ENCODE results near the gene TBC1D2. TPM values are rescaled to one million over a fixed set of nuclear protein-coding genes. Genes with fewer than 3 reads are reported as not detected.

The TBC1D2 gene
- total and polyA plus RNA-seq, 2 experiments from 2014 or later = 3.7 to 6.8 TPM

DNA sequence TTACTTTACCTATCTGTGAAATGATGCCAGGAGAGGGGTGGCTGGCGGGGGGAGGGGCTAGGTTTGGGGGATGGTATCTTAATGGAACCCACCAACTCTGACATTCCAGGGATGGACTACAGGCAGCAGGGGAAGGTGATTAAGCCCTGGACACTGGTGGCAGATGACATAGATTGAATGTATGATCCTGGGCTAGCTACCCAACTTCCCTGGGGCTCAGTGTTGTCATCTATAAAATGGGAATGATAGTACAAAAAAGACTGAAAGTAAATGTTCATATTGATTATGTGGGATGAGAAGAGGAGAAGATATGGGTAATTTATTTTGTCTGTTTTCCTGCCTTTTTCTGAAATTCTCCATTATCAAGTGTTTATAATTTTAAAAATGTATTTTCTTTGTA lies 69.2 kb downstream of the TBC1D2 start:
- Histone ChIP-seq H3K4me1 (ENCODE audit: insufficient read depth) (peaks cover 13% of the 10 kb centered on the region), H3K27me3 (ENCODE audit: insufficient read depth) (no peaks in the 10 kb centered on the region), H3K36me3 (ENCODE audit: insufficient read depth) (no peaks in the 10 kb centered on the region; the same call in 1 of the 2 replicates), H3K4me3 (no peak overlapping the region), H3K4me2 (no peak overlapping the region), H3K79me2 (replicated peaks; ENCODE audit: insufficient read depth) (peaks cover 44% of the 10 kb centered on the region), H3K27ac (ENCODE audit: low read depth) (no peak overlapping the region), H3F3A (replicated peaks; ENCODE audit: low read depth) (no peaks in the 10 kb centered on the region), H3K9me2 (ENCODE audit: insufficient read depth) (no peaks in the 10 kb centered on the region), H4K20me1 (replicated peaks; ENCODE audit: insufficient read depth) (no peaks in the 10 kb centered on the region; the same call in 1 of the 2 replicates), H2AFZ (no peak overlapping the region)
- no peak overlapping the region for H3K27ac Mint-ChIP-seq
- H3K27me3 Mint-ChIP-seq (ENCODE audit: insufficient read depth, low read depth, poor library complexity) = peaks cover 12% of the 10 kb centered on the region
- ATAC-seq = no peak
- H3K36me3 Mint-ChIP-seq (ENCODE audit: low read depth) = no peaks in the 10 kb centered on the region
- no peak for DNase-seq (ENCODE audit: low spot score)
- no peaks in the 10 kb centered on the region; the same call in 2 of the 3 replicates for H3K9me3 Mint-ChIP-seq
- no peak overlapping the region for H3K4me3 Mint-ChIP-seq
- H3K4me1 Mint-ChIP-seq = peaks cover 37% of the 10 kb centered on the region
- no peak for TF ChIP-seq POLR2AphosphoS5 (IDR thresholded peaks at IDR 0.05; ENCODE audit: low read depth)
- no peak for TF ChIP-seq NANOG (IDR thresholded peaks at IDR 0.05; ENCODE audit: borderline replicate concordance)
- no peak for TF ChIP-seq STAT1 (IDR thresholded peaks at IDR 0.05; ENCODE audit: unreplicated experiment)
- TF ChIP-seq, protein P1, sequence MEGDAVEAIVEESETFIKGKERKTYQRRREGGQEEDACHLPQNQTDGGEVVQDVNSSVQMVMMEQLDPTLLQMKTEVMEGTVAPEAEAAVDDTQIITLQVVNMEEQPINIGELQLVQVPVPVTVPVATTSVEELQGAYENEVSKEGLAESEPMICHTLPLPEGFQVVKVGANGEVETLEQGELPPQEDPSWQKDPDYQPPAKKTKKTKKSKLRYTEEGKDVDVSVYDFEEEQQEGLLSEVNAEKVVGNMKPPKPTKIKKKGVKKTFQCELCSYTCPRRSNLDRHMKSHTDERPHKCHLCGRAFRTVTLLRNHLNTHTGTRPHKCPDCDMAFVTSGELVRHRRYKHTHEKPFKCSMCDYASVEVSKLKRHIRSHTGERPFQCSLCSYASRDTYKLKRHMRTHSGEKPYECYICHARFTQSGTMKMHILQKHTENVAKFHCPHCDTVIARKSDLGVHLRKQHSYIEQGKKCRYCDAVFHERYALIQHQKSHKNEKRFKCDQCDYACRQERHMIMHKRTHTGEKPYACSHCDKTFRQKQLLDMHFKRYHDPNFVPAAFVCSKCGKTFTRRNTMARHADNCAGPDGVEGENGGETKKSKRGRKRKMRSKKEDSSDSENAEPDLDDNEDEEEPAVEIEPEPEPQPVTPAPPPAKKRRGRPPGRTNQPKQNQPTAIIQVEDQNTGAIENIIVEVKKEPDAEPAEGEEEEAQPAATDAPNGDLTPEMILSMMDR (conservative IDR thresholded peaks at IDR 0.05; ENCODE audit: low read depth in 2 of 2) = no peak
- TF ChIP-seq CREB1 (CRISPR knock-in tag; IDR thresholded peaks at IDR 0.05; ENCODE audit: low read depth) = no peak
- TF ChIP-seq, protein P2, sequence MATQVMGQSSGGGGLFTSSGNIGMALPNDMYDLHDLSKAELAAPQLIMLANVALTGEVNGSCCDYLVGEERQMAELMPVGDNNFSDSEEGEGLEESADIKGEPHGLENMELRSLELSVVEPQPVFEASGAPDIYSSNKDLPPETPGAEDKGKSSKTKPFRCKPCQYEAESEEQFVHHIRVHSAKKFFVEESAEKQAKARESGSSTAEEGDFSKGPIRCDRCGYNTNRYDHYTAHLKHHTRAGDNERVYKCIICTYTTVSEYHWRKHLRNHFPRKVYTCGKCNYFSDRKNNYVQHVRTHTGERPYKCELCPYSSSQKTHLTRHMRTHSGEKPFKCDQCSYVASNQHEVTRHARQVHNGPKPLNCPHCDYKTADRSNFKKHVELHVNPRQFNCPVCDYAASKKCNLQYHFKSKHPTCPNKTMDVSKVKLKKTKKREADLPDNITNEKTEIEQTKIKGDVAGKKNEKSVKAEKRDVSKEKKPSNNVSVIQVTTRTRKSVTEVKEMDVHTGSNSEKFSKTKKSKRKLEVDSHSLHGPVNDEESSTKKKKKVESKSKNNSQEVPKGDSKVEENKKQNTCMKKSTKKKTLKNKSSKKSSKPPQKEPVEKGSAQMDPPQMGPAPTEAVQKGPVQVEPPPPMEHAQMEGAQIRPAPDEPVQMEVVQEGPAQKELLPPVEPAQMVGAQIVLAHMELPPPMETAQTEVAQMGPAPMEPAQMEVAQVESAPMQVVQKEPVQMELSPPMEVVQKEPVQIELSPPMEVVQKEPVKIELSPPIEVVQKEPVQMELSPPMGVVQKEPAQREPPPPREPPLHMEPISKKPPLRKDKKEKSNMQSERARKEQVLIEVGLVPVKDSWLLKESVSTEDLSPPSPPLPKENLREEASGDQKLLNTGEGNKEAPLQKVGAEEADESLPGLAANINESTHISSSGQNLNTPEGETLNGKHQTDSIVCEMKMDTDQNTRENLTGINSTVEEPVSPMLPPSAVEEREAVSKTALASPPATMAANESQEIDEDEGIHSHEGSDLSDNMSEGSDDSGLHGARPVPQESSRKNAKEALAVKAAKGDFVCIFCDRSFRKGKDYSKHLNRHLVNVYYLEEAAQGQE (IDR thresholded peaks at IDR 0.05; ENCODE audit: unreplicated experiment) = no peak
- TF ChIP-seq EZH2 (IDR thresholded peaks at IDR 0.05; ENCODE audit: low read depth, unreplicated experiment) = no peak
- TF ChIP-seq ZNF331 (CRISPR knock-in tag; IDR thresholded peaks at IDR 0.05; ENCODE audit: low read depth) = no peak
- TF ChIP-seq, protein P3, sequence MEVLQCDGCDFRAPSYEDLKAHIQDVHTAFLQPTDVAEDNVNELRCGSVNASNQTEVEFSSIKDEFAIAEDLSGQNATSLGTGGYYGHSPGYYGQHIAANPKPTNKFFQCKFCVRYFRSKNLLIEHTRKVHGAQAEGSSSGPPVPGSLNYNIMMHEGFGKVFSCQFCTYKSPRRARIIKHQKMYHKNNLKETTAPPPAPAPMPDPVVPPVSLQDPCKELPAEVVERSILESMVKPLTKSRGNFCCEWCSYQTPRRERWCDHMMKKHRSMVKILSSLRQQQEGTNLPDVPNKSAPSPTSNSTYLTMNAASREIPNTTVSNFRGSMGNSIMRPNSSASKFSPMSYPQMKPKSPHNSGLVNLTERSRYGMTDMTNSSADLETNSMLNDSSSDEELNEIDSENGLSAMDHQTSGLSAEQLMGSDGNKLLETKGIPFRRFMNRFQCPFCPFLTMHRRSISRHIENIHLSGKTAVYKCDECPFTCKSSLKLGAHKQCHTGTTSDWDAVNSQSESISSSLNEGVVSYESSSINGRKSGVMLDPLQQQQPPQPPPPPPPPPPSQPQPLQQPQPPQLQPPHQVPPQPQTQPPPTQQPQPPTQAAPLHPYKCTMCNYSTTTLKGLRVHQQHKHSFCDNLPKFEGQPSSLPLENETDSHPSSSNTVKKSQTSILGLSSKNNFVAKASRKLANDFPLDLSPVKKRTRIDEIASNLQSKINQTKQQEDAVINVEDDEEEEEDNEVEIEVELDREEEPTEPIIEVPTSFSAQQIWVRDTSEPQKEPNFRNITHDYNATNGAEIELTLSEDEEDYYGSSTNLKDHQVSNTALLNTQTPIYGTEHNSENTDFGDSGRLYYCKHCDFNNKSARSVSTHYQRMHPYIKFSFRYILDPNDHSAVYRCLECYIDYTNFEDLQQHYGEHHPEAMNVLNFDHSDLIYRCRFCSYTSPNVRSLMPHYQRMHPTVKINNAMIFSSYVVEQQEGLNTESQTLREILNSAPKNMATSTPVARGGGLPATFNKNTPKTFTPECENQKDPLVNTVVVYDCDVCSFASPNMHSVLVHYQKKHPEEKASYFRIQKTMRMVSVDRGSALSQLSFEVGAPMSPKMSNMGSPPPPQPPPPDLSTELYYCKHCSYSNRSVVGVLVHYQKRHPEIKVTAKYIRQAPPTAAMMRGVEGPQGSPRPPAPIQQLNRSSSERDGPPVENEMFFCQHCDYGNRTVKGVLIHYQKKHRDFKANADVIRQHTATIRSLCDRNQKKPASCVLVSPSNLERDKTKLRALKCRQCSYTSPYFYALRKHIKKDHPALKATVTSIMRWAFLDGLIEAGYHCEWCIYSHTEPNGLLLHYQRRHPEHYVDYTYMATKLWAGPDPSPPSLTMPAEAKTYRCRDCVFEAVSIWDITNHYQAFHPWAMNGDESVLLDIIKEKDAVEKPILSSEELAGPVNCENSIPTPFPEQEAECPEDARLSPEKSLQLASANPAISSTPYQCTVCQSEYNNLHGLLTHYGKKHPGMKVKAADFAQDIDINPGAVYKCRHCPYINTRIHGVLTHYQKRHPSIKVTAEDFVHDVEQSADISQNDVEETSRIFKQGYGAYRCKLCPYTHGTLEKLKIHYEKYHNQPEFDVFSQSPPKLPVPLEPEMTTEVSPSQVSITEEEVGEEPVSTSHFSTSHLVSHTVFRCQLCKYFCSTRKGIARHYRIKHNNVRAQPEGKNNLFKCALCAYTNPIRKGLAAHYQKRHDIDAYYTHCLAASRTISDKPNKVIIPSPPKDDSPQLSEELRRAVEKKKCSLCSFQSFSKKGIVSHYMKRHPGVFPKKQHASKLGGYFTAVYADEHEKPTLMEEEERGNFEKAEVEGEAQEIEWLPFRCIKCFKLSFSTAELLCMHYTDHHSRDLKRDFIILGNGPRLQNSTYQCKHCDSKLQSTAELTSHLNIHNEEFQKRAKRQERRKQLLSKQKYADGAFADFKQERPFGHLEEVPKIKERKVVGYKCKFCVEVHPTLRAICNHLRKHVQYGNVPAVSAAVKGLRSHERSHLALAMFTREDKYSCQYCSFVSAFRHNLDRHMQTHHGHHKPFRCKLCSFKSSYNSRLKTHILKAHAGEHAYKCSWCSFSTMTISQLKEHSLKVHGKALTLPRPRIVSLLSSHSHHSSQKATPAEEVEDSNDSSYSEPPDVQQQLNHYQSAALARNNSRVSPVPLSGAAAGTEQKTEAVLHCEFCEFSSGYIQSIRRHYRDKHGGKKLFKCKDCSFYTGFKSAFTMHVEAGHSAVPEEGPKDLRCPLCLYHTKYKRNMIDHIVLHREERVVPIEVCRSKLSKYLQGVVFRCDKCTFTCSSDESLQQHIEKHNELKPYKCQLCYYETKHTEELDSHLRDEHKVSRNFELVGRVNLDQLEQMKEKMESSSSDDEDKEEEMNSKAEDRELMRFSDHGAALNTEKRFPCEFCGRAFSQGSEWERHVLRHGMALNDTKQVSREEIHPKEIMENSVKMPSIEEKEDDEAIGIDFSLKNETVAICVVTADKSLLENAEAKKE (CRISPR knock-in tag; IDR thresholded peaks at IDR 0.05) = no peak
- TF ChIP-seq EZH2phosphoT487 (IDR thresholded peaks at IDR 0.05; ENCODE audit: unreplicated experiment) = no peak
- TF ChIP-seq, protein P4, sequence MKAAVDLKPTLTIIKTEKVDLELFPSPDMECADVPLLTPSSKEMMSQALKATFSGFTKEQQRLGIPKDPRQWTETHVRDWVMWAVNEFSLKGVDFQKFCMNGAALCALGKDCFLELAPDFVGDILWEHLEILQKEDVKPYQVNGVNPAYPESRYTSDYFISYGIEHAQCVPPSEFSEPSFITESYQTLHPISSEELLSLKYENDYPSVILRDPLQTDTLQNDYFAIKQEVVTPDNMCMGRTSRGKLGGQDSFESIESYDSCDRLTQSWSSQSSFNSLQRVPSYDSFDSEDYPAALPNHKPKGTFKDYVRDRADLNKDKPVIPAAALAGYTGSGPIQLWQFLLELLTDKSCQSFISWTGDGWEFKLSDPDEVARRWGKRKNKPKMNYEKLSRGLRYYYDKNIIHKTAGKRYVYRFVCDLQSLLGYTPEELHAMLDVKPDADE (IDR thresholded peaks at IDR 0.05) = no peak
- TF ChIP-seq ZNF114 (CRISPR knock-in tag; IDR thresholded peaks at IDR 0.05) = no peak
- TF ChIP-seq JUNB (IDR thresholded peaks at IDR 0.05; ENCODE audit: unreplicated experiment) = no peak
